CD4-positive, alpha-beta T cell (primary cell): ENCODE results near the gene STK32B. TPM values are rescaled to one million over a fixed set of nuclear protein-coding genes. Genes with fewer than 3 reads are reported as not detected.

ENCODE experiments used
- ATAC-seq: fragments of 200-7000 bp; cut with Tn5 transposase; one replicate; pipeline ENCODE4 v1.10.0; 2022; ENCODE audit warnings: mild to moderate bottlenecking; ENCODE audit not compliant: poor library complexity
- CTCF ChIA-PET: fragments of 350-600 bp; sonication (Branson Sonifier 250); formaldehyde crosslinking; loops from one replicate; lab custom pipeline; 2021; ENCODE audit warnings: antibody characterized with exemption, inconsistent platforms; lab: Charles Lee
- POLR2A ChIA-PET: fragments of 350-600 bp; sonication (Branson Sonifier 250); formaldehyde crosslinking; loops from one replicate; lab custom pipeline; 2021; ENCODE audit warnings: antibody characterized with exemption, inconsistent platforms; lab: Charles Lee
- DNase-seq, 14 experiments: peaks; one replicate each; pipeline ENCODE4 v3.0.0-alpha.2; 2013 to 2020; ENCODE audit warnings: mixed read lengths in 2 of 14
- H3K27ac ChIP-seq, 2 donors: one replicate each; pipeline versions ENCODE4 v1.5.1 to v1.7.0; 2013; ENCODE audit warnings: low read length in 2 of 2, low read depth in 1 of 2, mild to moderate bottlenecking in 1 of 2
- H3K27me3 ChIP-seq, 2 experiments: 1 replicate in 1 of 2; 2 replicates in 1 of 2; pipeline versions ENCODE4 v1.6.1 to v1.7.0; 2013; ENCODE audit warnings: low read length in 2 of 2, control low read depth in 1 of 2, mild to moderate bottlenecking in 1 of 2, moderate library complexity in 1 of 2; ENCODE audit not compliant: insufficient read depth in 2 of 2, control insufficient read depth in 1 of 2
- H3K36me3 ChIP-seq: one replicate; pipeline ENCODE4 v1.6.1; 2013; ENCODE audit warnings: low read length, control low read depth; ENCODE audit not compliant: insufficient read depth
- H3K4me1 ChIP-seq: one replicate; pipeline ENCODE4 v1.6.1; 2013; ENCODE audit warnings: low read length, control low read depth; ENCODE audit not compliant: insufficient read depth
- H3K4me3 ChIP-seq: one replicate; pipeline ENCODE4 v1.5.1; 2013; ENCODE audit warnings: mild to moderate bottlenecking, low read length, moderate library complexity
- H3K9me3 ChIP-seq, 2 experiments: 1 replicate in 1 of 2; 2 replicates in 1 of 2; pipeline versions ENCODE4 v1.6.1 to v1.7.0; 2013; ENCODE audit warnings: low read length in 2 of 2, mild to moderate bottlenecking in 2 of 2, control low read depth in 1 of 2, moderate library complexity in 1 of 2; ENCODE audit not compliant: control insufficient read depth in 1 of 2, insufficient read depth in 1 of 2
- H3K27ac Mint-ChIP-seq: one replicate; pipeline ENCODE4 v1.8.0; 2020; ENCODE audit warnings: mixed read lengths
- H3K27me3 Mint-ChIP-seq: one replicate; pipeline ENCODE4 v1.8.0; 2021; ENCODE audit warnings: mixed read lengths
- H3K36me3 Mint-ChIP-seq: one replicate; pipeline ENCODE4 v1.8.0; 2021; ENCODE audit warnings: low read depth, mixed read lengths
- H3K4me1 Mint-ChIP-seq: one replicate; pipeline ENCODE4 v1.8.0; 2021; ENCODE audit warnings: low read depth, mixed read lengths
- H3K4me3 Mint-ChIP-seq: one replicate; pipeline ENCODE4 v1.8.0; 2020; ENCODE audit warnings: mild to moderate bottlenecking, mixed read lengths
- H3K9me3 Mint-ChIP-seq: one replicate; pipeline ENCODE4 v1.8.0; 2020; ENCODE audit warnings: mixed read lengths
- intact Hi-C, 2 experiments: fragments of 100-400 bp; cut with DNase I in 1 of 2; cut with micrococcal nuclease in 1 of 2; formaldehyde crosslinking; loops; one replicate each; pipeline versions ENCODE4 v1.15.1 to v1.9.0; 2023 to 2025; cut with DNase I, micrococcal nuclease
- total RNA-seq, 174 experiments: library from RNA in 2 of 174; stranded (reverse) in 2 of 174; gene quantifications; one replicate each; pipeline ENCODE4 v1.2.3 and lab custom pipeline; 2021 to 2026
- TF ChIP-seq, protein P1 (sequence below): fragments of 200-600 bp; IDR thresholded peaks from one replicate; pipeline ENCODE4 v1.8.0; 2022; ENCODE audit warnings: antibody characterized with exemption, mild to moderate bottlenecking

Gene STK32B
- total RNA-seq, 2 experiments from 2014 or later: not detected

DNA sequence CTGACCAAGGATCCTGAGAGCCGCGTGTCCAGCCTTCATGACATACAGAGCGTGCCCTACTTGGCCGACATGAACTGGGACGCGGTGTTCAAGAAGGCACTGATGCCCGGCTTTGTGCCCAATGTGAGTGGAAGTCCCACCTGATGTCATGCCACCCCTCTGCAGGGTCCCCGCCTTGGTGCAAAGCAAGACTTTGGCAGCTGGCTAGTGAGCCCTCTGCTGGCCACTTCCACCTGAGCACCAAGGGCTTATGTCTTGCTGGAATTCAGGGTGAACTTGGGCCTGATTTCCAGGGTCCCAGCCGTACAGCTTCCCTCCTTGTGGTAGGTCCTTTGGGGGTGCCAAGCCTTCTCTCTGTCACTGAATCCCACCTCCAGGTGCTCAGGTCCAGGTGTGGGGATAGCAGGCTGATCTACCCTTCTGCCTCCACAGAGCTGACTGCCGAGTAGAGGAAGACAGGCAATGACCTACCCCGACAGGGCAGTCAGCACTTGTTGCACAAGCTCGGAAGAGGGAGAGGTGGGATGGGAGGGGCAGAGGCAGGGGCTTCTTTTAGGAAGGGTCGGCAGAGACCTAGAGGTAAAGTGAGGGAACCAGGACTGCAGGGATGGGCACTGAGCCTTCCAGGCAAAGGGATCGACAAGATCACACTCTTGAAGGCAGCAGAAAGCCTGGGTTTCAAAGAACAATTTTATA, 409.0 kb downstream of the STK32B start:
- no peaks in the 10 kb centered on the region for H3K4me1 Mint-ChIP-seq
- TF ChIP-seq, protein P1, sequence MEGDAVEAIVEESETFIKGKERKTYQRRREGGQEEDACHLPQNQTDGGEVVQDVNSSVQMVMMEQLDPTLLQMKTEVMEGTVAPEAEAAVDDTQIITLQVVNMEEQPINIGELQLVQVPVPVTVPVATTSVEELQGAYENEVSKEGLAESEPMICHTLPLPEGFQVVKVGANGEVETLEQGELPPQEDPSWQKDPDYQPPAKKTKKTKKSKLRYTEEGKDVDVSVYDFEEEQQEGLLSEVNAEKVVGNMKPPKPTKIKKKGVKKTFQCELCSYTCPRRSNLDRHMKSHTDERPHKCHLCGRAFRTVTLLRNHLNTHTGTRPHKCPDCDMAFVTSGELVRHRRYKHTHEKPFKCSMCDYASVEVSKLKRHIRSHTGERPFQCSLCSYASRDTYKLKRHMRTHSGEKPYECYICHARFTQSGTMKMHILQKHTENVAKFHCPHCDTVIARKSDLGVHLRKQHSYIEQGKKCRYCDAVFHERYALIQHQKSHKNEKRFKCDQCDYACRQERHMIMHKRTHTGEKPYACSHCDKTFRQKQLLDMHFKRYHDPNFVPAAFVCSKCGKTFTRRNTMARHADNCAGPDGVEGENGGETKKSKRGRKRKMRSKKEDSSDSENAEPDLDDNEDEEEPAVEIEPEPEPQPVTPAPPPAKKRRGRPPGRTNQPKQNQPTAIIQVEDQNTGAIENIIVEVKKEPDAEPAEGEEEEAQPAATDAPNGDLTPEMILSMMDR: no peak
- DNase-seq (peak in 4 of 14 experiments; percentile 2 to 21 (median 13)), ATAC-seq (no peak)
- H3K4me3 Mint-ChIP-seq: no peak overlapping the region
- Histone ChIP-seq H3K27me3 (no peaks in the 10 kb centered on the region), H3K27ac (no peak overlapping the region), H3K36me3 (no peaks in the 10 kb centered on the region), H3K4me1 (no peaks in the 10 kb centered on the region), H3K4me3 (no peak overlapping the region), H3K9me3 (peaks cover 0 to 18% of the 10 kb centered on the region in 2 experiments)
- no peaks in the 10 kb centered on the region for H3K27me3 Mint-ChIP-seq
- intact Hi-C loops: no loop called here
- ChIA-PET POLR2A (no interaction called here), CTCF (no interaction called here)
- H3K36me3 Mint-ChIP-seq: no peaks in the 10 kb centered on the region
- no peaks in the 10 kb centered on the region for H3K9me3 Mint-ChIP-seq
- no peak overlapping the region for H3K27ac Mint-ChIP-seq

- Histone ChIP-seq H3K4me1 (no peaks in the 10 kb centered on the region), H3K9me3 (peaks cover 0 to 18% of the 10 kb centered on the region in 2 experiments), H3K36me3 (no peaks in the 10 kb centered on the region), H3K27me3 (no peaks in the 10 kb centered on the region), H3K4me3 (no peak overlapping the region), H3K27ac (no peak overlapping the region)
- H3K4me3 Mint-ChIP-seq: no peak overlapping the region
- no peak overlapping the region for H3K27ac Mint-ChIP-seq
- intact Hi-C loops: no loop called here
- no peaks in the 10 kb centered on the region for H3K36me3 Mint-ChIP-seq
- ChIA-PET POLR2A (no interaction called here), CTCF (no interaction called here)
- no peaks in the 10 kb centered on the region for H3K9me3 Mint-ChIP-seq
- DNase-seq (no peak), ATAC-seq (no peak)
- H3K27me3 Mint-ChIP-seq: no peaks in the 10 kb centered on the region
- H3K4me1 Mint-ChIP-seq: no peaks in the 10 kb centered on the region
- TF ChIP-seq, protein P1: no peak
Measured at GRCh38 chr4:5461477-5461876, 410.2 kb downstream of the STK32B start.

DNA sequence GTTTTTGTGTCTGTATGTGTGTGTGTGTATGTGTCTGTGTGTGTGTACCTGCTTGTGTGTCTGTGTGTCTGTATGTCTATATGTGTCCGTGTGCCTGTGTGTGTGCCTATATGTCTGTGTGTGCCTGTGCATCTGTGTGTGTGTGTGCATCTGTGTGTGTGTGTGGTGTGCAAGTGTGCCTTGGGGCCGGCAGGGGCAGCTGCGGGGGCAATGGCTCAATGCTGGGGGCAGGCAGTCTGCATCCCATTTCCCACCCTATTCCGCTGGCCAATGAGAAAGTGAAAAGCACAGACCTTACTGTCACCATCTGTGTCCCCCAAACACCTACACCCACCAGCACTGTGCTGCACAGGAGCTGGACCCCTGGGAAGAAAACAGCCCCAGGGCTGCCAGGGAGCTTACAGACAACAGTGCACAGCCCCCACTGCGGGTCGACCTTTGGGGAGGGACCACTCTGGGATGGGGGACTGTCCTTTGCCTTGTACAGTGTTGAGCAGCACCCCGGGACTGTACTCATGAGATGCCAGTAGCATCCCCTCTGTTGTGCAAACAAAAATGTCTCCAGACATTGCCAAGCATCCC, 411.1 kb downstream of the STK32B start:
- DNase-seq: no peak
- no peak overlapping the region for H3K4me3 ChIP-seq
- Mint-ChIP-seq H3K4me1 (no peaks in the 10 kb centered on the region), H3K36me3 (no peaks in the 10 kb centered on the region), H3K9me3 (no peaks in the 10 kb centered on the region), H3K4me3 (no peak overlapping the region), H3K27me3 (no peaks in the 10 kb centered on the region), H3K27ac (no peak overlapping the region)
- CTCF ChIA-PET: no interaction called here
- H3K9me3 ChIP-seq: peaks cover 0 to 18% of the 10 kb centered on the region in 2 experiments
- no peak overlapping the region for H3K27ac ChIP-seq
- no peaks in the 10 kb centered on the region for H3K4me1 ChIP-seq
- TF ChIP-seq, protein P1: no peak
- no peaks in the 10 kb centered on the region for H3K36me3 ChIP-seq
- no peaks in the 10 kb centered on the region for H3K27me3 ChIP-seq
- intact Hi-C loops: no loop called here
- POLR2A ChIA-PET: no interaction called here
- ATAC-seq: no peak
